Stimulated activated CD8-positive, alpha-beta memory T cell treated with anti-CD3 and anti-CD28 coated beads, Interleukin-4, amount 100 ng/mL, for 1 hour (primary cell): ENCODE results near the gene GP2.

Experiments used
- DNase-seq, 2 donors: peaks; one replicate each; pipeline ENCODE4 v3.0.0-alpha.2; 2020; ENCODE audit warnings: low read depth in 2 of 2, low spot score in 1 of 2

The GP2 gene

DNA sequence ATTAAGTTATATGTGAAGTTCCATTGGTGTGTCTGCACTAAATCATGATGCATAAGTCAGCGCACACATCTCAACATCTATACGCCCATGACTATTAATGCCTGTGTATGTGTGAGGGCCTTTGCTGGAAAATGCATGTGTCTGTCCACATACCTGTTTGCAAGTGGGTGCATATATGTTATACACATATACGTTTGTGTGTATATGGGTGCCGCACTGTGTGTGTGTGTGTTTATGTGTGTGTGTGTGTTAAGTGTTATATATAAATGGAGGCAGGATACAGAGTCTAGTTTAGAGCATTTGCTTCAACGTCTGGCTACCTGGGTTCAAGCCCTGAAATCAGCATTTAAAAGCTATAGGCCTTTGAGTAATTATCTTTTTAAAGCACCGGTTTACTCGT lies 19.5 kb downstream of the GP2 start:
- DNase-seq, result no peak

DNA sequence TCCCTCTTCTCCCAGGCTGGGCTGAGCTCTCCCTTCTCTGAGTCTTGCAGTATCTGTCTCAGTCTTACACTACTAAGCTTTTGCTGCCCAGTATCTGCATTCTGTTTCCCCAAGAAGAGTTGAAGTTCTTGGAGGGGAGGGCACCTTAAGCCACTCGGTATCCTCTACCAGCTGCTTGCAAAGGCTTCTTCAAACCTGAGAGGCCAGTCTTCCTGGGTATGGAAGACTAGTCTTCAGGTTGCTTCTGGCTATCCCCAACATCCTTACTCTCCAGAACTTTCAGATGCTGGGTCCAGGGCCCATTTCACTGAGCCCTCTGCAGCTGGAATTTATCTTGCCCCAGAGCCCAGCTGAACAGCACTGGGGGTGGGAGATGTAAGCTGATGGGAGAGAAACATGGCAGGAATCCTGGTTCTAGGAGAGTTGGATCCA lies 20.1 kb downstream of the GP2 start:
- DNase-seq, result no peak

DNA sequence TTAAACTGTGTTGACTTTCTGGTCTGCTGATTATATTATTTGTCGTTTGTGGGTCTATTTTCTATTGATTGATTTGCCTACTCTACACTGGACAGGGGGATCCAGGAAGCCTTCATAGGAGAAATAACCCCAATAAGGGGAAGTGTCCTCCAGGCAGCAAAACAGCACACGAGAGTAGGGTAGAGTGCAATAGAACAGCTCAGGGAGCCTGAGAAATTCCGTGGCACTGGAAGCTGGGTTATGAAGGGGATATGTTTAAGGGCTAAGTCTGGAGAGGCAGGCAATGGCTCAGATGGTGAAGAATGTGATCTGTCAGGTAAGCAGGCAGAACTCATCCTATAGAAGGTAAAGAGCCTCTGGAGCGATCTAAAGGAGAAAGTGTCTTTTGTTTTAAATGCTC lies 20.9 kb downstream of the GP2 start:
- DNase-seq, result no peak

- DNase-seq, result no peak
These were observed 24.3 kb downstream of the GP2 start for GRCh38 chr16:20303012-20303411.

- DNase-seq, result no peak
These were observed 24.9 kb downstream of the GP2 start for GRCh38 chr16:20302389-20302788.

DNA sequence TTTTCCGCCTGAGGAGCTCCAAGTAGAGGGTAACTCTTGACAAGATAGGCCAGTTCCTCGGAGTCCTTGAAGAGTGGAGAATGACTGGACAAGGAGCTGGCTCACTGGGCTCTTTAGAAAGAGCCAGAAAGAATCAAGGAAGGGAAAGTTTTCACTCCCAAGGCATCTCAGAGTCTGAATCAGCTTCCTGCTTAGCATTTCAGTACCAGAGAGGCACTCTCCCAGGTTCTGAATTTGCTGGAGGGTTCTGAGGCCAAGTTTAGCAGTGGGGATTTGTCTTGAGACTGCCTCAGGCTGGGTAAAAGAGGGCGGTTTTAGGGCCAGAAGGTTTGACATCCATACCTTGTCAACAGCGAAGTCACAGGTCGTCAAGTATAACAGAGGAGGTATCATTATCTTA lies 25.5 kb downstream of the GP2 start:
- DNase-seq, result no peak

DNA sequence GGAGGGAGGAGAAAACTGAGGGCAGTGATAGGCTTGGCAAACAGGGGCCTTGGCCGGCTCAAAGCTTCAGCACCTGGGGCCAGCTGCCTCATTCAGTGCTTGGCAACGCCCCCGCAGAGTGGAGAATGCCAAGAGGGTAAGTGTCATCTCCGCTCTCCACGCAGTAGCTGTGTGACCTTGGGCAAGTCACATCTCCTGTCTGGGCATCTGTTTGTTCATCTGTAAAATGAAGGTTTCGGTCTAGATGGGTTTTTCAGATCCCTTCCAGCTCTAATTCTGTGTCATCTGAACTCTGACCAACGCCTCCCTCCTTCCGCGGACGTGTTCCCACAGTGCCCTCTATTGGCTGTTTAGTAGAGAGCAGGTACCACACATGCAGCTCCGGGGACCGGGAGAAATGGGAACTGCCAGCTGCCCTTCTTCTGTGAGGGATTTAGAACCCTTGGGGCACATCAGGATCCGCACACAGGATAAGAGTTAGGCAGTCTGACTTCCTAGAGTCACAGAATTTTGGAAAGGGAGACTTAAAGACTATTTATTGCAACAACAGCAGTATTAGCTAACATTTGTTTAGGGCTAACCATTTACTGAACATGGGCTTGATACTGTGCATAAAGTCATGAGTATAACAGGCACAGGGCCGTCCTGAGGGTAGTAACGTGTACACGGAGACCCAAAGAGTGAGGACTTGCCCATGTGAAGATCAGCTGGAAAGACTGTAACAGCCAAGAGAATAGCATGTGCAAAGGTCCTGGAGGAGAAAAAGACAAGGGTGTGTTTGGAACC lies 26.8 kb downstream of the GP2 start:
- peak in 1 of 2 donors; percentile 2 for DNase-seq

- no peak for DNase-seq
These were observed 28.9 kb downstream of the GP2 start for GRCh38 chr16:20298452-20298851.

GRCh38 chr16:20291208-20292206 lies 35.8 kb downstream of the GP2 start:
- no peak for DNase-seq

- no peak for DNase-seq
These were observed 37.7 kb downstream of the GP2 start for GRCh38 chr16:20289571-20289970.

- no peak for DNase-seq
These were observed 41.3 kb downstream of the GP2 start for GRCh38 chr16:20285993-20286499.

GRCh38 chr16:20280259-20280658 lies 47.1 kb downstream of the GP2 start:
- DNase-seq, result no peak

- DNase-seq, result no peak
These were observed 55.4 kb downstream of the GP2 start for GRCh38 chr16:20271893-20272292.

GRCh38 chr16:20268409-20268808 lies 58.9 kb downstream of the GP2 start:
- no peak for DNase-seq

- DNase-seq, result no peak
These were observed 62.3 kb downstream of the GP2 start for GRCh38 chr16:20265019-20265418.

DNA sequence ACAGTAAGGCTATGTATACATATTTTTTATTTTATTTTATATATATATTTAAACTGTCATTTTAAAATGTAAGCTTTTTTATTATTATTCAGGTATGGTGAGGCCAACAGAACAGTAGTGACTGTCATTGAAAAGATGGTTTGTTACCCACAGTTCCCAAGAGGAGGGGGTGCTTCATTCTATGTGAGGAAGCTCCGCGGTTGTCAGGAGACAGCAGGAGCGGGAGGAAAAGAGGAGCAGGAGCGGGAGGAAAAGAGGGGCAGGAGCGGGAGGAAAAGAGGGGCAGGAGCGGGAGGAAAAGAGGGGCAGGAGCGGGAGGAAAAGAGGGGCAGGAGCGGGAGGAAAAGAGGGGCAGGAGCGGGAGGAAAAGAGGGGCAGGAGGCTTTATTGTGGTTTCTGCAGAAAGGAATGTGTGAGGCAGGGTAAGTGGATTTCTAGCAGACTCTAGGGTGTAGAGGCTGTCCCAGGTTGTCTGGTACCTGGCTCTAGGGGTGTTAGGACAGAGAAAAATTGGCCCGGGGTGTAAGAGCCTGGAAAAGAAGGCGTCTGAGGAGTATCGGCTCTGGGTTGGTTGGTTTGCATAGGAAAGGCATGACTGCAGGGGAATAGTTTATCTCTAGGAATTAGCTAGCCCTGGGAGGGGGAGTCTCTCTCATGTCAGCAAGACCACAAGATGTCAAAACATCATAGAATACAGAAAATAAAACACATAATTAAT lies 64.0 kb downstream of the GP2 start:
- DNase-seq, result no peak

GRCh38 chr16:20262248-20262647 lies 65.1 kb downstream of the GP2 start:
- no peak for DNase-seq

DNA sequence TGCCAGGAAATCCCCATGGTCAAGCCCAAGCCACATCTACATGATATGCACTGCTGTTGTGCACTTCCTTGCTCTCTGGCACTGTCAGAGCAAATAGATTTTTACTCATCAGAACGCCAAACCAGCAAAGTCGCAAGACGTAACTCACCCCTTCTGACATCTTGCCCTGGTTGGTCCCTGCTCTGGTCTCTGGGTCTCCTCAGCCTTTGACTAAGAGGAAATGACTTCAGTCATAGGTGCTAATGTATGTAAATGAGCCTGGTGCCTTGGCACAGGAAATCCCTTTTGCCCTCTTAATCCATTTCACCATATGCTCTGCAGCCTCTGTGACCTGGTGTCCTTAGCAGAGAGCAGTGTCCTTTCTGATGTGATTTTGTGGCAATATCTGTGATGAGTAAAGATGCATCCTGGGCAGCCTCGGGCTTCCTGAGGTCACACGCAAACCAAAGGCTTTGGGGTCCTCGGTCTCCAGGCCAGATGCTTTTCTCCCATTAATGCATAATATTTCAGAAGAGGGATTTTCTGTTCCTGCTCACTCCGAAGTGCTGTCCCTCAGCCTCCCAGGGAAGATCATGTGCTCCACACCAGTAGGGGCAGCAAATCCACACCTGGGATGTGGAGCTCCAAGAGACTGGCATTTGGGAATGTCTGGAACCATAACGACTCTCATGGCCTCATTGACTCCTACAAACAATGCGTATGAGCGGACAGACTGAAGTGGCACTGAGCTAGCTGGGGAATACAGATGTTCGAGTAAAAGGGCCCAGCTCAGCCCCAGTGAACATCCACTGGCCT lies 66.9 kb downstream of the GP2 start:
- DNase-seq, result no peak
